Retina (tissue), 1 donor: Measurements from ENCODE around the gene CDH13.

ENCODE experiments used
- DNase-seq: peaks from one replicate; pipeline ENCODE4 v3.0.0-alpha.2; 2016

The CDH13 gene

DNA sequence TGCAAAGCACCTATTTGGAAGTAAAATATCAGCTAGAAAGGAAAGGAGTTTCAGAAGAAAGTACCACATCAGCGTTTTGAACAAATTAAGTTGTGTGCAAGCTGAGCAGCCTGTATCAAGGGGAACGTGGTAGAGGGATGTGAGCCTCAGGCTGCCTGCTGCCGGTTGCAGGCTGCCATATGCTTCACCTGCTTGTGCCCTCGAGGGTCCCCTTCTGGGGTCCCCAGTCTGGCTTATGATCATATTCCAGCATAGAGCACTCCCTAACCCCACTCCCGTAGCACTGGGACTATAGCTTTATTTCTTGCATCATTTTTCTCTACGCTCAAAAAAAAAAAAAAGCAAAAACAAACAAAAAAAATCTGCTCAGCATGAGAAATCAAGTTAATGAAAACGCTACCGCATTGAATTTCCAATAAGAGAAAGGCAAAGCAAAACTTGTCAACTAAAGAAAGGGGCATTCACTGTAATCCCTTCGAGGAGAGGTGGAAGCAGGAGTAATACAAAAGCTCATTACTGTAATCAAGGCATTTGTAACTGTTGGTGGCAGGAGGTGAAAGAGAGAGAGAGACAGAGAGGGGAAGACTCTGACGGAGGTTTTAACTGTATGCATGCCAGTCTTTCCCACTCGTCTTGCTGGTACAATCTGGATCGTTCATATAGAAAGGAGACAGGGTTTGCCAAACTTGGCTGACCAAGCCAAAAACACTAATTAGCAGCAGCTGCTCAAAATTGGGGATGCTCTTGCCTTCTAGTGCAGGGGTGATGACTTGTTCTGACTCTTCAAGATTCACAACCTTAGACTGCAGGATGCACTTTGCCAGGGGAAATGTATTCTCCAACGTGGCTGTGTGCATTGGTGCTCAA, 922.8 kb downstream of the CDH13 start:
- DNase-seq = peak; percentile 24

DNA sequence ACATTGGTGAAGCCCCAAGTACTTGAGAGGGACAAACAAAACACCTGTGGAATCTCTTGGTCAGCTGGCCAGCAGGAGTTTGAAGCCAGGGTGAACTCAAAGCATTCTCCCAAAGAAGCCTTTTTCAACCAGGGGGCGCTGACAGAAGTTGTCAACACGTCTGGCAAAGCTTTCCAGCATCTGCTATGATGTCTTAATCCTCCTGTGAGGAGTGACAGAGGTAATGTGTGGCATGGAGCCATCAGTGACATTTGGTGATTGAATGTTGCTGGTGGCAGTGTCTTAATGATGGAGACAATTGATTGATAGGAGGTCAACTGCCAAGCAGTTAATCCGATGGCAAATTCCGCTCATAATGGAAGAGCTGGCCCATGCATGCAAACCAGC, 923.4 kb downstream of the CDH13 start:
- DNase-seq = no peak

DNA sequence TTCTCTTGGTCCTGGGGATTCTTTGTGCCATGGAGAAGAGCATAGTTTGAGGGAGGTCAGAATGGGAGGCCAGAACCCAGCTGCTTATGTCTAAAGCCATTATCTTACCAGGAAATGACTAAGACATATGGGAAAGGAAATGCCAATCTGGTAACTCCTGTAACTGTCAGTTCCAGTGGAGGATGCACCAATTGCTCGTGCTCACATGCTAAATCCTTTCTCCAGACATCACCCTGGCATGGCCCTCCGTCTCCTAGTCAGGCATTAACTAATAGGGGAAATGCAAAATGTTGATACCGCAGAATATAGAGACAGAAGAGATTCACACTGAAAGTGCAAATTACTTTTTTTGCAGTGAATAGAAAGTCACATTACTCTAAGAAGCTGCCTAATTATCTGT, 925.5 kb downstream of the CDH13 start:
- no peak for DNase-seq

DNA sequence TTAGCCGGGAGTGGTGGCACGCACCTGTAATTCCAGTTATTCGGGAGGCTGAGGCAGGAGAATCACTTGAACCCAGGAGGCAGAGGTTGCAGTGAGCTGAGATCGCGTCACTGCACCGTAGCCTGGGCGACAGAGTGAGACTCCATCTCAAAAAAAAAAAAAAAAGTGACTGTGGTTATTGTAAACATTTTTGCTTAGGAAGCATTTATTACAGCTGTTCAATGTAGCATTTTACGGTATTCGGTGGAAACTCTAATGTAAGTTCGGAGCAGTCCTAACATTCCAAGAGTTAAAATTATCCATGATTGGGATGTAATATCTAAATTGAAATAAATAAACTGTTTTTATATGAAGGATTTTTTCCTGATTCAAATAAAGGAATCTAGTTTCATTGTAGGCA, 926.2 kb downstream of the CDH13 start:
- DNase-seq = no peak

DNA sequence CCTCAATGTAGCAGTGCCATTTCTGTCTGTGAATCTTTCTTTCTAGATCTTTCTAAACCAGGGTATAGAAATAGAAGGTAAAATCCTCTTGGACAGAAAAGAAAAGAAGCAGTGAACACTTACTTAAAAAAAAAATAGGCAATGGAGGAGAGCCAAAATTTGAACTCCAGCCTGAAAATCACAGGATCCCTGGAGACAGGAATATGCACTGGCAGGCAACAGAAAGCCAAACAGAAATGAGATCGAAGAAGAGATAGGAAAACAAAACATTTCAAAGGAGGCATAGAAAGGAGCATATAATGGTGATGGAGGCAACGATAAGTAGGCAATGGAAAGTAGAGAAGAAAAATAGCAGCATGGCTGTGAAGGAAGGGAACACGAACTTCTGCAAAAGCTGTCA, 927.3 kb downstream of the CDH13 start:
- DNase-seq = no peak

DNA sequence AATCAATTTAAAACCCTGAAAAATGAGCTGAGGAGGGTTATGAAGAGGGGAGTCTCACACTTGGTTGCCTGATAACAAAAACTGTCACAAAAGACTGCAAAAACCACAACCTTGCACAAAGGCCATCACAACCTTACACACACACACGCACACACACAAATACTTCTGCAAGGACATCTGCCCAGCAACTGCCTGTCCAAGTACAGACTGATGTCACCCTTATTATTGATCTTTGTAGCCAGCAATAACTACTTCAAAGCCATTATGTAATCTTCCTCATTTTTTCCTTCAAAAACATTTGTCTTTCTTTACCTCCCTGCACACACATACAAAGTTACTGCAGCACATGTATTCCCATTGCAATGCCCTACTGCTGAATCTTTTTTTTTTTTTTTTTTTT, 927.8 kb downstream of the CDH13 start:
- no peak for DNase-seq

DNA sequence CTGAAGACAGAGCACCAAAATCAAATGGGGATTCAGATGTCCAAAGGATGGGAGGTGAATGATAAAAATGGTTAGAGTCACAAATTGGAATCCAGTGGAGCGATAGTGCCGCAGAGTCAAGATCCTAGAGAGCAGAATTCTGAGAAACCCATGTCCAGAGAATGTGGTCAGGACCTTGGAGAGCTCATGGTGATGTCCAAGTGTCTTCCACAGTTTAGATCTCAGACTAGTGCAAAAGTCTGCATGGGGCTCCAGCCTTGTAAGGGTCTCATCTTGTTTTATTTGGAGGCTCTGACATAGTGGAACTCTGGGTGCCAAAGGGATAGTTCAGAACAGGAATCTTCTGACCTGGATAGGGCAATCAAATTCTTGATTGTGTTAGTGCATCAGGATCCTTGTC, 935.1 kb downstream of the CDH13 start:
- no peak for DNase-seq

DNA sequence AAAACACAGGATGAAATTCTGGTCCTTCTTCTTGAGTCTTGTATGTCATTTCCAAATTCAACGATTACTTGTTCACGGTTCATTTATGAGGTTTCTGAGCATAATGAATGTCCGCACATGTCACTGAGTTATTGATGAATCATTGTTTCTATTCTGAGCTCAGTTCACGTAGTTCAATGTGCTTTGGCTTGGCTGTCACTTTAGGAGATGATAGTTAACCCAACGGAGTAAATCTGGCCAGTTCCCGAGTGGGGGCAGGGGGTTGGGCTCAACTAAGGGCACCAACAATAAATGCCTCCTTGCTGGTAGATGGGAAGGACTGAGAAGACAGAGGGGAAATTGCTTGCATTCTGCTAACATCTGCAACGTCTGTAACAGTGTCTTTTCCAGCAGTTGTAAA, 941.6 kb downstream of the CDH13 start:
- peak; percentile 27 for DNase-seq

DNA sequence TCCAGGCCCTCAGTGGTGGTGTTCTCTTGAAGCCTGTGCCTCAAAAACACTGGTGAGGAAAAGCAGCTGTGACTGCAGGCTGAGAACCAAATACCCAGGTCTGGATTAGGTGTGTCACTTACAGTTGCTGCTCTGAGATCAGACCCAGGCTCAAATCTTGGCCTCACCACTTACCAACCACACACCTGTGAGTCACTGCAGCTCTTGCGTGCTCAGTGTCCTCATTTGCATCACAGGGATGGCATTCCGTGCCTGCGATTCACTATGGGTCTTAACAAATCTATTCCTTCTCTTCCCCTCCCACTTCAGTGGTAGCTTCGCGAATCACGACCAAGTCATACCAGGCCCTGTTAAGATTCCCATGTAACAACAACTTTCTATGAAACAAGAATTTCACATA, 947.6 kb downstream of the CDH13 start:
- DNase-seq = no peak

DNA sequence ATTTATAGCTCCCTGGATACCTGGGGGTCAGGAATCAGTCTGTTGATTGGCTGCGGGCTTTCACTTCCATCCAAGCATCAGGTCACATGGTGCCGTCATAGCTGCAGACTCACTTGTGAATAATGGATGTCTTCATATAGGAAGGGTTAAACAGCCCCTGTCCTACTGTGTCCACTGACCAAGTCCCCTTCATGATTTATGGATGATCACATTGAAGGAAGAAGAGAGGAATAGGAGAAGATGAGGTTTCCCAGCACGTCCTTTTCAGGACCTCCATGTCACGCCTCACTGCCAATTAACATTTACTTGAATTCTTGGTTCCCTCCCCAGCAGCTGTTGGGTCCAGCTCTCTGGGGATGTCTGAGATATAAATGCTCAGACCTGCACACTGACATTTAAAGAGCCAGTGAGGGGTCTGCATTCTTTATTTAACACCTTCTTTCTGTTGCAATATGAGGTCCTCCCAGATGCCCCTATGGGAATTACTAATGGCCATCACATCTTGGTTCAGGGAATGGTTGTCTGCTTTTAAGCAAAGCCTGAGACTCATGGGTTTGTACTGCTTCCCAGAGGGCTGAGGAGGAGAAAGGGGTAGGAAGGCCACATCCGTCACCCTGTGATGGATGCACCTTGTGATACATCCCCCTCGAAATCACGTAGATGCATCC, 950.4 kb downstream of the CDH13 start:
- peak; percentile 68 for DNase-seq

DNA sequence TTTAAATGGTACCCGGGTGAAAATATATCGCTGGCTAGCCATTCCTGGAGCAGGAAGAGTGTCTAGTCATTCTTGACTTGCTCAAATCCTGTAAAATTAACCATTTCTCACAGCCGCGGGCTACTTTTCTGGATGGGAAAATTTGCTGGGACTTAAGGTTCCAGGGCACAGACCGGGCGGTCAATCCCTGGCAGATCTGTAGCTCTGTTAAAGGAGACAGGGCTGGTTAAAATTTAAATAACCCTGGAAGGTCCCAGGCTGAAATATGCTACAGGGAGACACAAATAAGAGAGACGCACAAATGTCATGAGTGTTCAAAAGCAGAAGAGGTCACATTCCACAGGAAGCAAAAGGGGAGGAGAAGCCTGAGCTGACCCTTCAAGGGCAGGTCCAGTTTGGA, 951.4 kb downstream of the CDH13 start:
- DNase-seq = no peak

DNA sequence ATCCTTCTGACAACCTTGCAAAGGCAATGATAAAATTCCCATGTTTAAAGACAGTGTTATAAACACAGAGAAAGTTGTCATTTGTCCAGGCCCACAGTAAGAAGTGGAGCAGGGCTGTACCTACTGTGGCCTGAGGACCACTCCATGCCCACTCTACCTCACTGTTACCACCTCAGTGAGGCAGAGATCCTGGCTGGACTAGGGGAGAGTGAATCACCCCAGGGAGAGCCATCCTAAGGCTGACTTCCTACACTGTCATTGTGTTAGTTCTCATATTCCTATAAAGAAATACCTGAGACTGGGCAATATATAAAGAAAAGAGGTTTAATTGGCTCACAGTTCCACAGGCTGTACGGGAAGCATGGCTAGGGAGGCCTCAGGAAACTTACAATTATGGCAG, 952.3 kb downstream of the CDH13 start:
- no peak for DNase-seq

DNA sequence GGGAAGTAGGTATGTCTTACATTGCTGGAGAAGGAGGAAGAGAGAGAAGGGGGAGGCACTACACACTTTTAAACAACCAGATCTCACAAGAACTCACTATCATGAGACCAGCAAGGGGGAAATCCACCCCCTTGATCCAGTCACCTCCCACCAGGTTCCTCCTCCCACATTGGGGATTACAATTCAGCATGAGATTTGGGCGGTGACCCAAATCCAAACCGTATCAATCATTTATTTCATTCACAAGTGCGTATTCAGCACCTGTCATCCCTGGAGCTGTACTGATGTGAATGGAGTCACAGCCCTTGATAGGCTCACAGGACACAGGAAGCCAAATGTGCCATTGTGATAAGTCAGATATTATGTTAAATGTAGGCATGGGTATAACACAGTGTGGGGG, 952.7 kb downstream of the CDH13 start:
- peak; percentile 18 for DNase-seq

DNA sequence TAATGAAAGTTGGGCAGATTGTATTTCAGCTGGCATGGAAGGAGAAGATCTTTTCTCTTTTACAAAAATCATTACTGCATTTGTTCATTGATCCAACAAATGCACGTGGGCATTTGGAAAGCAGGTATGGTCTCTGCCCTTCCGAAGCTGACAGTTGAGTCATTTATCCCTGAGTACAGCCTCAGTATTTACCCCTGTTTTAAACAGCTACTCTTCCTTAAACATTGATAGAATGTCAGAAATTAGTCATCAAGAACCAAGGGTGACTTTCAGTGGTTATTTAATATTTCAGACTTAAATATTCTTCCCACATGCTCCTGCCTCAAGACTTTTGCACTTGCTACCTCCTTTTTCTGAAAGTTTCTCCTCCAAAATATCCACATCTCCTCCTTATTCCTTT, 954.3 kb downstream of the CDH13 start:
- no peak for DNase-seq

DNA sequence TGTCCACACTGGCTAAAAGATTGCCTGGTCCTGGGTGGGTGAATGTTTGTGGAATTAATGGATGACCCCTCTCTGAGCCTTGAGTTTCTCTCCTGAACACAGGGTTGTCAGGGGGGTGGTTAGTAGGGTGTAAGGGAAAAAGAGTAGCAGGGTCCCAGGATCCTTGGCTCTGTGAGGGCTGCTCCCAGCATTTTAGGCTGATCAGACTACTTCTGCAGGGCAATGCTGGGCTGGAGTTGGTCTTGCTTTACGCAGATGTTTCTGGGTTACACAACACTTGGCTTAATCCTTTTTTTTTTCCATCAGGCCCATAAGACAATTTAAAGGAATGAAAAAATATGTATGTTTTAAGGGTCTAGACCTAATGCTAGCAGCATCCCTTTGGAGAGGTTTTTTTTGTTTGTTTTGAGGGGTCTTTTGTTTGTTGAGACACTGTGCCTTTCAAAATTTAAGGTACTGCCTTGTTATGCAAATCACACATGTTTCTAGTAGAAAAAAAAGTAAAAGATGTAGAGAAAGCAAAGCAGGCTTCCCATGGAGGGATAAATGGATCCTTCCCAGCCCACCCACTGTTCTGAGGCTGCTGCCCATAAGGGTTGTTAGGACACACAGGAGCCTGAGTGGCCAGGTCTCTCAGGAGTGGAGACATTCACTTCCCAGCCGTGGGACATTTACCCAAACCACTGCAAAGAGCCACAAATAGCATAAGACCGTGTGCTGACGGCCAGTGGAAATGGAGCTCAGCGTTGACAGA, 955.4 kb downstream of the CDH13 start:
- no peak for DNase-seq

DNA sequence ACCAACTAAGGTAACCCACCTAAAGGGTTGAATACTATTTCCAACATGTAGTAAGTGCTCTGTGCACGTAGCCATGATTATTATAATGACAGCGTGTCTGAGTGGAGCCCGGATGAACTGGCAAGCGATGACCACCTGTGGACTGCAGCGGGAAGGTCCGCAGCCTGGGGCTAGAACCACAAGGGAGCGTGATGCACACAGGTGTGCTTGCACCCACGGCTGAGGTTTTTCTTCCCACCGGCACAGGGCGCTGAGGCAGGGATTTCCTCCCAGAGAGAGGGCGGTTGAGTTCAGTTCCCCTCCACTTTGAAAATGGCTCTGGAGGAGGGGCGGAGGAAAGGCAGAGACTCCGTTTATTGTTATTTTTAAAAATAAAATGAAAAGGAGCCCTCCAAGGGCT, 959.3 kb downstream of the CDH13 start:
- DNase-seq = peak; percentile 30

DNA sequence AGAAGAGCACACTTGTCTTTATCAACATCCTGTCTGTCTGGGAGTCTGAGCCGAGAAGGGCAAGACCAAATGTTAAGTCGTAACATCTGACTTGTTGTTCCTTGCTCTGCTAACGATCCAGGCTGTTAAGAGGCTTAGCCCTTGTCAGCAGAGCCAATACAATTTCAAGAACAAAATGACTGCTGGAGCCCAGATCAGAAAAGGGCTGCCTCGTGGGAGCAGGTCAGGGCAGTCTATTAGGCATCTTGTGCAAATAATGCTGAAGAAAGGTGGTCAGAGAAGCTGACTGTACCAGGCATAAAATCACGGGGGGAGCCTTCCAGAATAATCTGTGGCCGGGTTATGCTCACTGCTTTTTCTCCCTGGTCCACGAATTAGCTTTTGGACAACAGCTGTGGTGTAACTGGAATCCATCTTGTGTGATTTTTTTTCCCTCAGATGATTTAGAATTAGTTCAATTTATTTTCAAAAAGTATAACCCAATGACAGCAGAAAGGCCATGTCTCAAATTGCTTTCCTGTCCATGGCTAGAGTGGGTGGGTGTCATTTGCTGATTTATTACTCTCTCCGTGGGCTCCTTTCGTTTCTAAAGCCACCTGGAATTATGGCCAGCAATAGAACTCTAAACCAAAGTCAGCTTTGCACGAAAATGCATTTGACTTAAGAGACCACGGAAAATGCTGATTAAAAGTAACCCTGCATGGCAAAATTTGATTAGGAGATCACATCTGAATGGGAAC, 959.9 kb downstream of the CDH13 start:
- peak; percentile 36 for DNase-seq

DNA sequence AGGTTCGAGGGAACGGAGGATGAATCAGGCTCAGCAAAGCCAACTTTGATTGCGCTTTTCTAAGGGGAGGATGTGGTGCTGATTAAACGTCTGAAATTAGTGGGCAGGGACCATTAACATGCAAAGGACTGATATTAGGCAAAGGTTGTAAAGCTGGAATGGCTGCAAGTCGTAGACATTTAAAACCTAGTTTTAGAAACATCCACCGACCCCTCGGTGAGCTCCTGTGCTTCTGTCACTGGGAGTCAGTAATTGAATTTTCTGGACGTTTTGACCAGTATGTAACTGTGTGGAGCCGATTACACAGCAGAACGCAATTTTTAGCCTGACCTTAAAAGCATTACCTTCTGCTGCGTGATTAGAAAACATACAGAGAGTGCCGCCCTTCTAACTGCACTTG, 960.4 kb downstream of the CDH13 start:
- no peak for DNase-seq

DNA sequence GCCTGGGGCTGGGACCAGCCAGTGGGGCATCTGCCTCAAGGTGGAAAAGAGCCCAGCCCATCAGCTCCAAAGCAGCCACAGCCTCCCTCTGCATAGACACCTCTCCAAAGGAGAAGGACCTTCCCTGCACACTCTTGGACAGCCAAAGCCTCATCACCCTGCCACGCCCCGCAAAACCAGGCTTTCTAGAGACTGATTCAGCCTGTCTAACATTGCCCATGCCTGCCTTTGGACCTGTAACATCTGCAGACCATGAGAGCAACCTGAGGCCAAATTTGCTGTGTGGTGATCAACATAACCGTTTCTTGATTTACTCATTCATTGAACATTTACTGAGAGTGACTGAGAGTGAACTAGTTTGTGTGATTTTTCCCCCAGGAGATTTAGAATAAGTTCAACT, 961.3 kb downstream of the CDH13 start:
- no peak for DNase-seq

DNA sequence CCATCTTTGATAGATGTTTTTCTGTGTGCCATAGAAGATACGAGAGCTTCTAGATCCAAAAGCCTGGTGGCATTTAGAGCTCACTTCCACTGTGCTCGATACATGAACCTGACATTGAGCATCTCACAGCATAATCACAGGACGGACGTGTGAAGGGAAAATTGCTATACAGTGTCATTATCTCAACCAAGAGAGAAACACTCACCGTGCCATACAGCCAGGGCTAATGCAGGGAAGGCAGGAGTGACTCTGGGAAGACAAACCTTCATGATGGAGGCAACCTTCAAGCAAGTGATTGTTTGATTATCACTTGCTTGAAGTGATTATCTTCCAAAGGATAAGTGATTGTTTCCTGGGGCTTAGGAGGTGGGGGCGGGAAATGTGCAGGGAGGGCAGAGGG, 962.8 kb downstream of the CDH13 start:
- DNase-seq = no peak

DNA sequence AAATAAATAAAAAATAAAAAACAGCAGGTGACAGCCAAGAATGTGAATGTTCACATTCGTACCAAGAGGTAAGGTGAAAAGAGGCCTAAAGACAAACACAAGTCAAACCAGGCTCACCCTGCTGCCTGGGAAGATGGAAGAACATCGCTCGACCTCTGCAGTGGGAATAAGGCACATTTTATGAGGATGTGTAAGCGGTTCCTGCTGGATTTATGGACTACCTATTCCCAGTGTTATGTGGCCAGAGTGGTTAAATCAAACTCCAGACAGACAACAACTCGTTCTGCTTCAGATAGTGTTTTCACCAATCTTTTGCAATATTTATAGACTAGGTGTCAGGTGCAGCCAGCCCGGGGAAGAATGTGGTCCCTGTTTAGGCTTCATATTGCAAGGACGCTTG, 966.0 kb downstream of the CDH13 start:
- DNase-seq = no peak

DNA sequence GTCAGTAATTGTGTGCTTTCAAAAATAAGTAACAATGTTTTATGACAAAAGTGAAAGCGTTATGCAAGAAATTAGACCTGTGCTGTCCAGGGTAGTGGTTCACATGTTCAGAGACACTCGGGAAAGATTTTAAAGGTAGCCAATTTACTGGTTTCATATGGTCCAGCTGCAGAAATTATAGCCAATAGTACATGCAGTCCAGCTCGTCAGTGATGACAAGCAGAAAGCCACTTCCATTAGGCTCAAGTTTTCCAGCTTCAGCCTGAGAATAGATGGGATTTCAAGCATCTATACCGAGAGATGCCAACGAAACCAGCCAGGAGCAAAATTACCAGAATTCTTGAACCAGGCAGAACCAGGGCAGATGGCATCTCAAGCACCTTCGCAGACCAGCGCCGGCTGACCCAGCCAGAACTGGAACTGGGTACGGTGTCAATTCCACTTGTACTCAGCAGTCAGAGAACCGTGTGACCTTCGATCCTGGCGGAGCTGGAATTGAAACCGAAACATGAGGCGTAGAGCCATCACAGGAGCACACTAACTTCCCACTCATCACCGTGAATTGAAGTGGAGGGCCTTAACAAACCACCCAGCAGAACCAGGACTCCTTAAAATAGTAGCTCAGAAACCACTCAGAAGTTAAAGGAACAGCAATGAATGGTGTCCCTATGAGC, 973.2 kb downstream of the CDH13 start:
- no peak for DNase-seq
